Measurements from ENCODE around the gene CELF3.
"Not testable (repeated sequence)": the region's sequence is repeated elsewhere in the genome, so short reads cannot be mapped to it uniquely, and the experiment has no call there.

Gene CELF3

GRCh38 chr1:151756291-151756690, 39.7 kb upstream of the CELF3 start:
- Histone ChIP-seq H3K79me2 (ENCODE audit: control insufficient read depth, insufficient read depth, low read length) (no peaks in the 10 kb centered on the region), H2BK15ac (replicated peaks; ENCODE audit: low read depth) (no peak overlapping the region), H2BK120ac (ENCODE audit: low read depth, low read length) (no peak overlapping the region), H3K18ac (ENCODE audit: low read length) (no peak overlapping the region), H4K8ac (ENCODE audit: low read depth, low read length) (no peak overlapping the region), H3K23ac (ENCODE audit: low read length) (no peak overlapping the region), H3K27me3 (ENCODE audit: insufficient read depth, low read length, poor library complexity) (no peaks in the 10 kb centered on the region), H3K4me3 (ENCODE audit: low read length) (no peak overlapping the region), H3K56ac (ENCODE audit: low read length) (no peak overlapping the region), H3K9ac (ENCODE audit: low read length) (no peak overlapping the region), H3K79me1 (ENCODE audit: low read length) (no peaks in the 10 kb centered on the region), H3K4me2 (ENCODE audit: low read length) (no peak overlapping the region), H4K5ac (ENCODE audit: low read length) (no peak overlapping the region), H3K4me1 (ENCODE audit: control insufficient read depth, low read depth, low read length) (no peaks in the 10 kb centered on the region), H2AK5ac (ENCODE audit: low read length) (no peak overlapping the region), H3K27ac (ENCODE audit: low read depth, low read length) (no peak overlapping the region), H3K4ac (ENCODE audit: low read depth, low read length) (no peak overlapping the region), H3K36me3 (ENCODE audit: control insufficient read depth, insufficient read depth, low read length) (peaks cover 7% of the 10 kb centered on the region), H2BK5ac (ENCODE audit: low read length) (no peak overlapping the region)
- DNase-seq, result no peak
- WGBS (ENCODE audit: extremely low coverage, insufficient coverage, low lambda C conversion rate), result no CpG with 5 or more reads among the region's 1 CpG

- no peak overlapping the region for H3K4me2 ChIP-seq (ENCODE audit: low read length)
- H3K9ac ChIP-seq (ENCODE audit: low read length), result no peak overlapping the region
- no peak overlapping the region for H2BK5ac ChIP-seq (ENCODE audit: low read length)
- no peak overlapping the region for H2AK5ac ChIP-seq (ENCODE audit: low read length)
- H3K56ac ChIP-seq (ENCODE audit: low read length), result no peak overlapping the region
- DNase-seq, result no peak
- WGBS (ENCODE audit: extremely low coverage, insufficient coverage, low lambda C conversion rate), result no CpG with 5 or more reads among the region's 4 CpGs
- H2BK120ac ChIP-seq (ENCODE audit: low read depth, low read length), result no peak overlapping the region
- no peaks in the 10 kb centered on the region for H3K27me3 ChIP-seq (ENCODE audit: insufficient read depth, low read length, poor library complexity)
- H3K79me2 ChIP-seq (ENCODE audit: control insufficient read depth, insufficient read depth, low read length), result no peaks in the 10 kb centered on the region
- no peak overlapping the region for H3K4me3 ChIP-seq (ENCODE audit: low read length)
- no peak overlapping the region for H3K4ac ChIP-seq (ENCODE audit: low read depth, low read length)
- H4K8ac ChIP-seq (ENCODE audit: low read depth, low read length), result no peak overlapping the region
- H3K18ac ChIP-seq (ENCODE audit: low read length), result no peak overlapping the region
- H3K27ac ChIP-seq (ENCODE audit: low read depth, low read length), result no peak overlapping the region
- no peaks in the 10 kb centered on the region for H3K79me1 ChIP-seq (ENCODE audit: low read length)
- no peak overlapping the region for H4K5ac ChIP-seq (ENCODE audit: low read length)
- no peak overlapping the region for H2BK15ac ChIP-seq (replicated peaks; ENCODE audit: low read depth)
- no peak overlapping the region for H3K23ac ChIP-seq (ENCODE audit: low read length)
- H3K4me1 ChIP-seq (ENCODE audit: control insufficient read depth, low read depth, low read length), result no peaks in the 10 kb centered on the region
- H3K36me3 ChIP-seq (ENCODE audit: control insufficient read depth, insufficient read depth, low read length), result no peaks in the 10 kb centered on the region
Observed at GRCh38 chr1:151741516-151741915, 24.9 kb upstream of the CELF3 start.

GRCh38 chr1:151739590-151740355, 23.2 kb upstream of the CELF3 start:
- no peaks in the 10 kb centered on the region for H3K36me3 ChIP-seq (ENCODE audit: control insufficient read depth, insufficient read depth, low read length)
- no peak overlapping the region for H2AK5ac ChIP-seq (ENCODE audit: low read length)
- no peak overlapping the region for H3K4ac ChIP-seq (ENCODE audit: low read depth, low read length)
- WGBS (ENCODE audit: extremely low coverage, insufficient coverage, low lambda C conversion rate), result no CpG with 5 or more reads among the region's 3 CpGs
- H3K18ac ChIP-seq (ENCODE audit: low read length), result no peak overlapping the region
- no peaks in the 10 kb centered on the region for H3K79me1 ChIP-seq (ENCODE audit: low read length)
- no peak overlapping the region for H3K56ac ChIP-seq (ENCODE audit: low read length)
- H3K27me3 ChIP-seq (ENCODE audit: insufficient read depth, low read length, poor library complexity), result no peaks in the 10 kb centered on the region
- peak; percentile 52 for DNase-seq
- H2BK15ac ChIP-seq (replicated peaks; ENCODE audit: low read depth), result no peak overlapping the region
- H2BK120ac ChIP-seq (ENCODE audit: low read depth, low read length), result no peak overlapping the region
- H3K4me3 ChIP-seq (ENCODE audit: low read length), result no peak overlapping the region
- no peak overlapping the region for H4K8ac ChIP-seq (ENCODE audit: low read depth, low read length)
- no peak overlapping the region for H2BK5ac ChIP-seq (ENCODE audit: low read length)
- H3K27ac ChIP-seq (ENCODE audit: low read depth, low read length), result no peak overlapping the region
- H3K4me2 ChIP-seq (ENCODE audit: low read length), result no peak overlapping the region
- H4K5ac ChIP-seq (ENCODE audit: low read length), result no peak overlapping the region
- no peak overlapping the region for H3K23ac ChIP-seq (ENCODE audit: low read length)
- no peaks in the 10 kb centered on the region for H3K4me1 ChIP-seq (ENCODE audit: control insufficient read depth, low read depth, low read length)
- no peak overlapping the region for H3K9ac ChIP-seq (ENCODE audit: low read length)
- H3K79me2 ChIP-seq (ENCODE audit: control insufficient read depth, insufficient read depth, low read length), result no peaks in the 10 kb centered on the region

- H4K8ac ChIP-seq (ENCODE audit: low read depth, low read length), result no peak overlapping the region
- no peak overlapping the region for H3K4me3 ChIP-seq (ENCODE audit: low read length)
- no peak overlapping the region for H3K9ac ChIP-seq (ENCODE audit: low read length)
- DNase-seq, result peak; percentile 10
- H3K18ac ChIP-seq (ENCODE audit: low read length), result no peak overlapping the region
- no peaks in the 10 kb centered on the region for H3K4me1 ChIP-seq (ENCODE audit: control insufficient read depth, low read depth, low read length)
- no peak overlapping the region for H3K27ac ChIP-seq (ENCODE audit: low read depth, low read length)
- H3K4ac ChIP-seq (ENCODE audit: low read depth, low read length), result no peak overlapping the region
- no peaks in the 10 kb centered on the region for H3K79me2 ChIP-seq (ENCODE audit: control insufficient read depth, insufficient read depth, low read length)
- no peaks in the 10 kb centered on the region for H3K79me1 ChIP-seq (ENCODE audit: low read length)
- H3K4me2 ChIP-seq (ENCODE audit: low read length), result no peak overlapping the region
- no peak overlapping the region for H2BK120ac ChIP-seq (ENCODE audit: low read depth, low read length)
- no peak overlapping the region for H2BK5ac ChIP-seq (ENCODE audit: low read length)
- no peaks in the 10 kb centered on the region for H3K27me3 ChIP-seq (ENCODE audit: insufficient read depth, low read length, poor library complexity)
- H4K5ac ChIP-seq (ENCODE audit: low read length), result no peak overlapping the region
- H3K36me3 ChIP-seq (ENCODE audit: control insufficient read depth, insufficient read depth, low read length), result no peaks in the 10 kb centered on the region
- no peak overlapping the region for H2BK15ac ChIP-seq (replicated peaks; ENCODE audit: low read depth)
- H2AK5ac ChIP-seq (ENCODE audit: low read length), result no peak overlapping the region
- H3K23ac ChIP-seq (ENCODE audit: low read length), result no peak overlapping the region
- H3K56ac ChIP-seq (ENCODE audit: low read length), result no peak overlapping the region
Observed at GRCh38 chr1:151737479-151737878, 20.9 kb upstream of the CELF3 start.

- Histone ChIP-seq H3K9ac (ENCODE audit: low read length) (no peak overlapping the region), H3K4ac (ENCODE audit: low read depth, low read length) (no peak overlapping the region), H2BK15ac (replicated peaks; ENCODE audit: low read depth) (no peak overlapping the region), H2BK5ac (ENCODE audit: low read length) (no peak overlapping the region), H3K4me3 (ENCODE audit: low read length) (no peak overlapping the region), H3K27ac (ENCODE audit: low read depth, low read length) (no peak overlapping the region), H4K5ac (ENCODE audit: low read length) (no peak overlapping the region), H3K27me3 (ENCODE audit: insufficient read depth, low read length, poor library complexity) (no peaks in the 10 kb centered on the region), H2AK5ac (ENCODE audit: low read length) (no peak overlapping the region), H2BK120ac (ENCODE audit: low read depth, low read length) (no peak overlapping the region), H3K23ac (ENCODE audit: low read length) (no peak overlapping the region), H4K8ac (ENCODE audit: low read depth, low read length) (no peak overlapping the region), H3K79me2 (ENCODE audit: control insufficient read depth, insufficient read depth, low read length) (no peaks in the 10 kb centered on the region), H3K79me1 (ENCODE audit: low read length) (no peaks in the 10 kb centered on the region), H3K56ac (ENCODE audit: low read length) (no peak overlapping the region), H3K36me3 (ENCODE audit: control insufficient read depth, insufficient read depth, low read length) (no peaks in the 10 kb centered on the region), H3K4me1 (ENCODE audit: control insufficient read depth, low read depth, low read length) (no peaks in the 10 kb centered on the region), H3K18ac (ENCODE audit: low read length) (no peak overlapping the region), H3K4me2 (ENCODE audit: low read length) (no peak overlapping the region)
- no peak for DNase-seq
- no CpG with 5 or more reads among the region's 2 CpGs for WGBS (ENCODE audit: extremely low coverage, insufficient coverage, low lambda C conversion rate)
Observed at GRCh38 chr1:151737026-151737425, 20.4 kb upstream of the CELF3 start.

- not testable (repeated sequence) for H2AK5ac ChIP-seq (ENCODE audit: low read length); H2BK120ac ChIP-seq (ENCODE audit: low read depth, low read length); H3K56ac ChIP-seq (ENCODE audit: low read length)
Observed at GRCh38 chr1:151733995-151734394, 17.4 kb upstream of the CELF3 start.

More at GRCh38 chr1:151733995-151734394, 17.4 kb upstream of the CELF3 start:
- H4K5ac ChIP-seq (ENCODE audit: low read length); H3K4me2 ChIP-seq (ENCODE audit: low read length); H3K27ac ChIP-seq (ENCODE audit: low read depth, low read length); H3K4me3 ChIP-seq (ENCODE audit: low read length); H3K79me2 ChIP-seq (ENCODE audit: control insufficient read depth, insufficient read depth, low read length); H3K23ac ChIP-seq (ENCODE audit: low read length); H4K8ac ChIP-seq (ENCODE audit: low read depth, low read length); H2BK15ac ChIP-seq (replicated peaks; ENCODE audit: low read depth); H3K36me3 ChIP-seq (ENCODE audit: control insufficient read depth, insufficient read depth, low read length); H2BK5ac ChIP-seq (ENCODE audit: low read length); H3K4ac ChIP-seq (ENCODE audit: low read depth, low read length); DNase-seq; H3K9ac ChIP-seq (ENCODE audit: low read length); H3K4me1 ChIP-seq (ENCODE audit: control insufficient read depth, low read depth, low read length); H3K27me3 ChIP-seq (ENCODE audit: insufficient read depth, low read length, poor library complexity); H3K79me1 ChIP-seq (ENCODE audit: low read length); H3K18ac ChIP-seq (ENCODE audit: low read length): not testable (repeated sequence)
- WGBS (ENCODE audit: extremely low coverage, insufficient coverage, low lambda C conversion rate), result no CpG with 5 or more reads among the region's 9 CpGs
